Colonic mucosa (tissue), 4 donors: Measurements from ENCODE around the gene ZNF483. TPM values are rescaled to one million over a fixed set of nuclear protein-coding genes. Genes with fewer than 3 reads are reported as not detected.
"Not testable (repeated sequence)": the region's sequence is repeated elsewhere in the genome, so short reads cannot be mapped to it uniquely, and the experiment has no call there.

Experiments
- DNase-seq: peaks from one replicate; pipeline ENCODE4 v3.0.0-alpha.2; 2020
- H3K27ac ChIP-seq: fragments of 200-600 bp; one replicate; pipeline ENCODE4 v1.8.0; 2021
- H3K27me3 ChIP-seq: fragments of 200-600 bp; one replicate; pipeline ENCODE4 v1.8.0; 2021
- H3K36me3 ChIP-seq: fragments of 200-600 bp; one replicate; pipeline ENCODE4 v1.8.0; 2021
- H3K4me1 ChIP-seq: fragments of 200-600 bp; one replicate; pipeline ENCODE4 v1.8.0; 2021; ENCODE audit warnings: mild to moderate bottlenecking
- H3K4me3 ChIP-seq: fragments of 200-600 bp; one replicate; pipeline ENCODE4 v1.8.0; 2021
- H3K9ac ChIP-seq, 2 donors: one replicate each; pipeline ENCODE4 v1.7.0; 2013; ENCODE audit warnings: control low read depth in 2 of 2, low read depth in 2 of 2, low read length in 2 of 2
- H3K9me3 ChIP-seq: fragments of 200-600 bp; one replicate; pipeline ENCODE4 v1.8.0; 2021
- intact Hi-C: fragments of 100-400 bp; cut with DNase I; formaldehyde crosslinking; loops from one replicate; pipeline ENCODE4 v1.14.1; 2022
- total RNA-seq, 2 donors: library from RNA; stranded (reverse); fragmentation: NEBNext Ultra II Directional in 1 of 2; extraction: Animal tissue kit (Norgen Biotek cat#: 25700) in 1 of 2; gene quantifications; one replicate each; pipeline ENCODE4 v1.2.1, GENCODE V29; 2021
- TF ChIP-seq, protein P1 (sequence below): fragments of 200-600 bp; IDR thresholded peaks from one replicate; pipeline ENCODE4 v1.8.0; 2022; ENCODE audit warnings: antibody characterized with exemption, mild to moderate bottlenecking
- donor health status: healthy.
- donor health status: DM: no; HTN: no; CAD: no.
- donor health status: DM: no; HTN: no; CAD: no.

The ZNF483 gene
- total RNA-seq, 2 donors from 2014 or later: 1.2 to 2.8 TPM

DNA sequence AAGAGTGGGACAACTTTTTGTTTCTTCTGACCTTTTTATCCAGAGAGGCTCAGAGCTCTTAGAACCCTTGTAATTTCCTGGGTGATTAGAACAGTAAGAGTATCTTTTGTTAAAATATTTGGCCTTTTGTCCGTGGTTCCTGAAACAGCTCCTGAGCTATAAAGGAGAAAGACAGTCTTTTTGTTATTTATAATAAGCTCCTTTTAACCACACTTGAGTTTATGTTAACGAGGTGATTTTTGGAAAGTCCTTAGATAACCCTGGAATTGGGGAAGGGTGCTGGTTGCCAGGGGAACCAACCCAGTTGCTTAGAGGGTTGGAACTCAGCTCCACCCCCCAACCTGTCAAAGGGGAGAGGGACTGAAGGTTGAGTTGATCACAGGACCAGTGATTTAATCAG is 4.8 kb downstream of the ZNF483 start:
- Histone ChIP-seq H3K9me3 (no peaks in the 10 kb centered on the region), H3K9ac (no peak overlapping the region), H3K36me3 (no peaks in the 10 kb centered on the region), H3K4me1 (peaks cover 7% of the 10 kb centered on the region), H3K27me3 (no peaks in the 10 kb centered on the region), H3K4me3 (no peak overlapping the region), H3K27ac (no peak overlapping the region)
- intact Hi-C loops: no loop called here
- TF ChIP-seq, protein P1, sequence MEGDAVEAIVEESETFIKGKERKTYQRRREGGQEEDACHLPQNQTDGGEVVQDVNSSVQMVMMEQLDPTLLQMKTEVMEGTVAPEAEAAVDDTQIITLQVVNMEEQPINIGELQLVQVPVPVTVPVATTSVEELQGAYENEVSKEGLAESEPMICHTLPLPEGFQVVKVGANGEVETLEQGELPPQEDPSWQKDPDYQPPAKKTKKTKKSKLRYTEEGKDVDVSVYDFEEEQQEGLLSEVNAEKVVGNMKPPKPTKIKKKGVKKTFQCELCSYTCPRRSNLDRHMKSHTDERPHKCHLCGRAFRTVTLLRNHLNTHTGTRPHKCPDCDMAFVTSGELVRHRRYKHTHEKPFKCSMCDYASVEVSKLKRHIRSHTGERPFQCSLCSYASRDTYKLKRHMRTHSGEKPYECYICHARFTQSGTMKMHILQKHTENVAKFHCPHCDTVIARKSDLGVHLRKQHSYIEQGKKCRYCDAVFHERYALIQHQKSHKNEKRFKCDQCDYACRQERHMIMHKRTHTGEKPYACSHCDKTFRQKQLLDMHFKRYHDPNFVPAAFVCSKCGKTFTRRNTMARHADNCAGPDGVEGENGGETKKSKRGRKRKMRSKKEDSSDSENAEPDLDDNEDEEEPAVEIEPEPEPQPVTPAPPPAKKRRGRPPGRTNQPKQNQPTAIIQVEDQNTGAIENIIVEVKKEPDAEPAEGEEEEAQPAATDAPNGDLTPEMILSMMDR: no peak
- no peak for DNase-seq

DNA sequence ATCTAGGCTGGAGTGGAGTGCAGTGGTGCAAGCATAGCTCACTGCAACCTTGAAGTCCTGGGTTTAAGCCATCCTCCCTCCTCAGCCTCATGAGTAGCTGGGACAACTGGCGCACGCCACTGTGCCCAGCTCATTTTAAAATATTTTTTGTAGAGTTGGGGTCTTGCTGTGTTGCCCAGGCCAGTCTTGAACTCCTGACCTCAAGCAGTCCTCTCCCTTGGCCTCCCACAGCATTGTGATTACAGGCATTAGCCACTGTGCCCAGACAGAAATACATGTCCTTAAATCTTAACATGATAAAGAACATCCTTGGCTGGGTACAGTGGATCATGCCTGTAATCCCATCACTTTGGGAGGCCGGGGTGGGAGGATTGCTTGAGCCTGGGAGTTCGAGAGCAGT is 6.7 kb downstream of the ZNF483 start:
- Histone ChIP-seq H3K36me3 (no peaks in the 10 kb centered on the region), H3K9ac (no peak overlapping the region), H3K27ac (no peak overlapping the region), H3K4me1 (no peaks in the 10 kb centered on the region), H3K4me3 (no peak overlapping the region), H3K27me3 (no peaks in the 10 kb centered on the region), H3K9me3 (no peaks in the 10 kb centered on the region)
- TF ChIP-seq, protein P1: no peak
- intact Hi-C loops: no loop called here
- DNase-seq: no peak

DNA sequence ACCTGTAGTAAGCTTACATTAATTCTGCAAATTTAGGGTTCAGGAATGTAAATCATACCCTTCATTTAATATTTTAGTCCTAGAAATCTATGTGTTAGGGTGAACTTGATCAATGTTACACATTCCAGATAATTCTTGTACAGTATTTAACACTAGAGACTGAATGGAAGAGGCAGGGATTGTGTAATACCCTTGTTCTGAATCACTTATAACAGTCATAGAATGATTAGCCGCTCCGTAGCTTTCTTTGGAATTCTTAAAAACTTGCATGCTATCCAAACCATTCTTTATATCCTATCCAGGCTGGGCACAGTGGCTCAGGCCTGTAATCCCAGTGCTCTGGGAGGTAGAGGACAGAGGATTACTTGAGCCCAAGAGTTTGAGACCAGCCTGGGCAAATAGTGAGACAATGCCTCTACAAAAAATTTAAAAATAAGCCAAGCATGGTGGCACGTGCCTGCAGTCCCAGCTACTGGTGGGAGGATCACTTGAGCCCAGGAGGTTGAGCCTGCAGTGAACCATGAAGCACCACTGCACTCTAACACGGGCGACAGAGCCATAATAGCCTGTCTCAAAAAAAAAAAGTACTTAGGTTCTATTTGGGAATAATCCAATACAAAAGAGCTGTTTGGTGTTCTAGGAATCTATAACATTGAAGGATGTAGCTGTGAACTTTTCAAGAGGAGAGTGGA is 8.3 kb downstream of the ZNF483 start:
- no peak overlapping the region for H3K4me3 ChIP-seq
- TF ChIP-seq, protein P1: no peak
- intact Hi-C loops: no loop called here
- no peaks in the 10 kb centered on the region for H3K9me3 ChIP-seq
- no peaks in the 10 kb centered on the region for H3K27me3 ChIP-seq
- H3K9ac ChIP-seq: no peak overlapping the region
- no peak overlapping the region for H3K27ac ChIP-seq
- H3K4me1 ChIP-seq: no peaks in the 10 kb centered on the region
- H3K36me3 ChIP-seq: no peaks in the 10 kb centered on the region
- no peak for DNase-seq

DNA sequence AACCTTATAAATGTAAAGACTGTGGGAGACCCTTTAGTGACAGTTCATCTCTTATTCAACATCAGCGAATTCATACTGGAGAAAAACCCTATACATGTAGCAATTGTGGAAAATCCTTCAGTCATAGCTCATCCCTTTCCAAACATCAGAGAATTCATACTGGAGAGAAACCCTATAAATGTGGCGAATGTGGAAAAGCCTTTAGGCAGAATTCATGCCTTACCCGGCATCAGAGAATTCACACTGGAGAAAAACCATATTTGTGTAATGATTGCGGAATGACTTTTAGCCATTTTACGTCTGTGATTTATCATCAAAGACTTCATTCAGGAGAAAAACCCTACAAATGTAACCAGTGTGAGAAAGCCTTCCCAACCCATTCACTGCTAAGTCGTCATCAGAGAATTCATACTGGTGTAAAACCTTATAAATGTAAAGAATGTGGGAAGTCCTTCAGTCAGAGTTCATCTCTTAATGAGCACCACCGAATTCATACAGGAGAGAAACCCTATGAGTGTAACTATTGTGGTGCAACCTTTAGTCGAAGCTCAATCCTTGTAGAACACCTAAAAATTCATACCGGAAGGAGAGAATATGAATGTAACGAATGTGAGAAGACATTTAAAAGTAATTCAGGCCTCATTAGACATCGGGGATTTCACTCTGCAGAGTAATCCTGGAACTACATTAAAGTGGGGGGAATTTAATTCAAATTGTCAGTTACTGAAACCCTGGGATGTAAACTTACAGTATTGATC is 17.7 kb downstream of the ZNF483 start:
- no peaks in the 10 kb centered on the region for H3K27me3 ChIP-seq
- H3K4me3 ChIP-seq: no peak overlapping the region
- H3K36me3 ChIP-seq: no peaks in the 10 kb centered on the region
- intact Hi-C loops: no loop called here
- no peak overlapping the region for H3K27ac ChIP-seq
- H3K4me1 ChIP-seq: no peaks in the 10 kb centered on the region
- TF ChIP-seq, protein P1: no peak
- DNase-seq: no peak
- peaks cover 11% of the 10 kb centered on the region for H3K9me3 ChIP-seq
- no peak overlapping the region for H3K9ac ChIP-seq

DNA sequence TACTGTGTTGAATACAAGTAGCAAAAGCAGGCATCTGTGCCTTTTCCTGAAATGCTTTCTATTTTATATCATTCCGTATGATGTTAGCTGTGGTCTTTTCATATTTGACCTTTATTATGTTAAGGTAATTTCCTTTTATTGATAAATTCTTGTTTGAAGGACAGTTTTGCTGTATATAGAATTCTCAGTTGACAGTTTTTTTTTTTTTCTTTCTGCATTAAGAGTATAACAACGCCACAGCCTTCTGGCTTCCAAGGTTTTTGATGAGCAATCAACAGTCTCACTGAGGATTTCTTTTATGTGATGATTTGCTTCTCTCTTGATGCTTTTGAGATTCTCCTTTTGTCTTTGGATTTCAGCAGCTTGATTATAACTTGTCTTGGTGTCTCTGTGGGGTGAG is 23.6 kb downstream of the ZNF483 start:
- Histone ChIP-seq H3K27me3 (no peaks in the 10 kb centered on the region), H3K9ac (no peak overlapping the region), H3K4me3 (no peak overlapping the region), H3K36me3 (no peaks in the 10 kb centered on the region), H3K9me3 (no peaks in the 10 kb centered on the region), H3K4me1 (no peaks in the 10 kb centered on the region), H3K27ac (no peak overlapping the region)
- TF ChIP-seq, protein P1: no peak
- no peak for DNase-seq
- intact Hi-C loops: no loop called here

DNA sequence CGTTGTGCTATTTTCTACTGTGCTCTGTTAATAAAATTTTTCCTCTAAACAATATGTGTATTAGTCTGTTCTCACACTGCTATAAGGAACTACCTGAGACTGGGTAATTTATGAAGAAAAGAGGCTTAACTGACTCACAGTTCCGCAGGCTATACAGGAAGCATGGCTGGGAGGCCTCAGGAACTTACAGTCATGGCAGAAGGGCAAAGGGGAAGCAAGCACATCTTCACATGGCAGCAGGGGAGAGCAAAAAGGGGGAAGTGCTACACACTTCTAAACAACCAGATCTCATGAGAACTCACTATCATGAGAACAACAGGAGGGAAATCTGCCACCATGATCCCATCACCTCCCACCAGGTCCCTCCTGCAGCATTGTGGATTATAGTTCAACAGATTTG is 30.4 kb downstream of the ZNF483 start:
- H3K9me3 ChIP-seq, H3K27ac ChIP-seq, intact Hi-C loops, H3K4me1 ChIP-seq, H3K4me3 ChIP-seq, H3K9ac ChIP-seq, H3K36me3 ChIP-seq, H3K27me3 ChIP-seq, DNase-seq: not testable (repeated sequence)
